Tongue (tissue), 2 donors: ENCODE data around the gene TEDC1. TPM values are rescaled to one million over a fixed set of nuclear protein-coding genes. Genes with fewer than 3 reads are reported as not detected.

ENCODE experiments used
- DNase-seq: peaks from one replicate; pipeline ENCODE4 v3.0.0-alpha.2; 2015
- total RNA-seq: library from RNA; depleted of rRNA; stranded (reverse); fragments of >200 nt; gene quantifications from one replicate; pipeline ENCODE4 v1.2.3, GENCODE V29; 2014

Gene TEDC1
- total RNA-seq, 1 donor from 2014 or later = 6.4 TPM

- DNase-seq = peak; percentile 39
Observed at GRCh38 chr14:105525861-105526775, 35.1 kb downstream of the TEDC1 start, which contains the start of gene TMEM121. Gene TMEM121 (plus strand): TSS chr14:105526583. CDS start chr14:105528835, 2,252 bp downstream.

DNA sequence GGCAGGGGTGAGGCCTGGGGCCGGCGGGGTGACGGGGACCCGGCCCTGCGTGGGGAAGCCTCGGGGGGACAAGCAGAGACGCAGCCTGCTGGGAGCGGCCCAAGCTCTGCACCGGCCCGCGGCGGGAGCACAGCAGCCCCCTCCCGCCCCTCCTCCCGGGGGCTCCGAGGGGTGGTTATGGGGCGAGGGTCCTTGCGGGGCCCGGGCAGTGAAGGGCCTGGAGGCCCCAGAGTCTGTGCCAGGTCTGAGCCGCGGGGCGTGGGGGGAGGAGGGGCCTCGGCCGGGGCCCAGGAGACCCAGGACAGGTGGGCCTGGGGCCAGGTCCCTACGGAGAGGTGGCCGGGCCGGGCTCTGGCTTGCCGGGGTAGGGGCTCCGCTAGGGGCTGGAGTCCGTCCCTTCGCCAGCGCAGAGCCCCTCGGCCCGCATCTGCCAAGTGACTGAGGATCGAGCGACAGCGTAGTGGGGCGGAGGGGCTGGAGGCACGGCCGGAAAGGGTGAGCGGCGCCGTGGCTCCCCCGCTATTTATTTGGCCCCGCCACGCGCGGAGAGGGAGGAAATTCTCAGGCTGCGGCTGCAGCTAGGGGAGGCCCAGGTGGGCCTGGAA is 35.8 kb downstream of the TEDC1 start:
- no peak for DNase-seq

- DNase-seq = no peak
Observed at GRCh38 chr14:105527381-105527825, 36.4 kb downstream of the TEDC1 start.

- peak; percentile 88 for DNase-seq
Observed at GRCh38 chr14:105527826-105528585, 37.0 kb downstream of the TEDC1 start.

DNA sequence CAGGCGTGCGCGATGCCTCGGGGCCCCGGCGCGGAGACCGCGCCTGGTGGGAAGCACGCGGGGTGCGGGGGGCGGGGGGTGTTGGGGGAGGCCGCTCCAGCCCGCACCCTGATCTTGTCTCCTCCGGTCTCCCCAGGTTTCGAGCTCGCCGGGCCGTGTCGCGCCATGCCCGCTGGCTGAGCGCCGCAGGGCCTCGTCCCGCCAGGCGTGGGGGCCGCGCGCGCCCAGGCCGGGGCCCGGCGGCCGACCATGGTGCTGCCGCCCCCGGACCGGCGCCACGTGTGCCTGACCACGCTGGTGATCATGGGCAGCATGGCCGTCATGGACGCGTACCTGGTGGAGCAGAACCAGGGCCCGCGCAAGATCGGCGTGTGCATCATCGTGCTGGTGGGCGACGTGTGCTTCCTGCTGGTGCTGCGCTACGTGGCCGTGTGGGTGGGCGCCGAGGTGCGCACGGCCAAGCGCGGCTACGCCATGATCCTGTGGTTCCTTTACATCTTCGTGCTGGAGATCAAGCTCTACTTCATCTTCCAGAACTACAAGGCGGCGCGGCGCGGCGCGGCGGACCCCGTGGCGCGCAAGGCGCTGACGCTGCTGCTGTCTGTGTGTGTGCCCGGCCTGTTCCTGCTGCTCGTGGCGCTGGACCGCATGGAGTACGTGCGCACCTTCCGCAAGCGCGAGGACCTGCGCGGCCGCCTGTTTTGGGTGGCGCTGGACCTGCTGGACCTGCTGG is 37.7 kb downstream of the TEDC1 start:
- DNase-seq = no peak

DNA sequence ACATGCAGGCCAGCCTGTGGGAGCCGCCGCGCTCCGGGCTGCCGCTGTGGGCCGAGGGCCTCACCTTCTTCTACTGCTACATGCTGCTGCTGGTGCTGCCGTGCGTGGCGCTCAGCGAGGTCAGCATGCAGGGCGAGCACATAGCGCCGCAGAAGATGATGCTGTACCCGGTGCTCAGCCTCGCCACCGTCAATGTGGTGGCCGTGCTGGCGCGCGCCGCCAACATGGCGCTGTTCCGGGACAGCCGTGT is 38.2 kb downstream of the TEDC1 start:
- no peak for DNase-seq

- DNase-seq = peak; percentile 22
Observed at GRCh38 chr14:105529569-105530284, 38.7 kb downstream of the TEDC1 start.

DNA sequence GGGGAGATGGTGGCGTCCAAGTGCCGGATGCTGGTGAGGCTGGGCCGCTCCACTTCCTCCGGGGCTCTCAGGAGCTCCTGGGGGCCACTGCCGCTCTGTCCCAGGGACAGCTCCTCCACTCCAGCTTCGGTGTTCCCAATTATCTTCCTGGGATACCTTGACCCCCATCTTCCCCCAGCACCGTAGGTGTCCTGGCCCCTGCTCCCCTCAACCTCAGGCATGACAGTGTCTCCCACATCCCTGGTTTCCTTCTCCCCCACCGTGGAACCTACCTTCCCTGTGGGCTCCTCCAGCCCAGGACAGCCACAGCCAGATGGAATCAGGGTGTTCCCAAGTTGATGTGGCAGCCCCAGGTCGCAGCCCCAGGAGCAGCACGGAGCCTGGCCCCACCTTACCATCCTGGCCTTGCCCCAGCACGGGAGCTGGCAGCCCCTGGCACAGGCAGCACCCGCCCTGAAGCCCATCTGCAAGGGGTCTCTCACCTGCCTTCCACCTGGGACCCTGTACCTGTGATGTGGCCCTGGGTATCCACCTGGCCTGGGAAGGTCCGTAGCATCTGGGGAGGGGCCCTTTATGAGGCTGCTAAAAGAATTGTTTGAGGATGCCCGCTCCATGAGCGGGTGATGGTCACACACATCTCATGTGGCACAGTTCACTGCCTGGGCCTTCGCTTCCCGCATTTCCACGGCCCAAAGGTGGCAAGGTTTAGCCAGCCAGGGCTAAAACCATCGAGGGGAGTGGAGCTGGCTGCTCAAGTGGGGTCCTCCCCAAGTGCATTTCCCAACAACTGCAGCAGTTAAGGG is 39.4 kb downstream of the TEDC1 start:
- no peak for DNase-seq

DNA sequence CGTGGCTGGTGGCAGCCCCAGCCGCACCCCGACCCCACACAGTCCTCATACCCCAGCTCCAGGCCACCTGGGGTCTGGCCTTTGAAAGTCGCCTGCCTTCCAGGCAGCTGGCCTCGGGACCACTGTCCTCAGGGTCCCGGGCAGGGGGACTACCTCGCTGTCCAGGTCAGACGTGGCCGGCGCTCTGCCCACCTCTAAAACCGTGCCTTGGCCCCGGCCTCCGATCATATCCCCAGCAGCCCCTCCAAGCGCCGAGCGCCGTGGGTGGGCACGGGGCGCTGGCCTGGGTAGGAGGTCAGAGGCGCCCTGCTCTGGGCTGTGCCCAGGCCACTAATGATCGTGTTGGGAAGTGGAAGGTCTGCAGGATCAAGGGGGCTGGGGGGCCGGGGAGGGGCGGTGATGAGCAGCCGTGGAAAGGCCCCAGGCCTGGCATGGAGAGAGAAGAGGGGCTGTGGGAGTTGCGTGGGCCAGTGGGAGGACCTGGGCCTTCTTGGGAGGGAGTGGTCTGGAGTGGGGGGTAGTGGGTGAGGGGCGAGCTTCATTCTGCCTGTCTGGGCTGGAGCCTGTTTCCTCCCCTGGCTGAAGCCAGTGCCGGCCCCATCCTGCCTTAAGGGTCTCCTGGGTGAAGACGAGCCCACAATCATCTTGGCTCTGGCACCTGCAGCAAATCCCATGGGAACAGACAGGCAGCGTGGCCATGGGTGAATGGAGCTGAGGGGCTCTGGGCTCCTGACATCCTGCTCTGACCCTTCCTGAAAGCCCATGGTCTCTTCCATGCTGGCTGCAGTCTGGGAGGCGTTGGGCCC is 40.2 kb downstream of the TEDC1 start:
- no peak for DNase-seq

- no peak for DNase-seq
Observed at GRCh38 chr14:105531894-105532623, 41.0 kb downstream of the TEDC1 start.

- peak; percentile 25 for DNase-seq
Observed at GRCh38 chr14:105532735-105533141, 41.7 kb downstream of the TEDC1 start.

- DNase-seq = no peak
Observed at GRCh38 chr14:105533391-105533790, 42.3 kb downstream of the TEDC1 start.

DNA sequence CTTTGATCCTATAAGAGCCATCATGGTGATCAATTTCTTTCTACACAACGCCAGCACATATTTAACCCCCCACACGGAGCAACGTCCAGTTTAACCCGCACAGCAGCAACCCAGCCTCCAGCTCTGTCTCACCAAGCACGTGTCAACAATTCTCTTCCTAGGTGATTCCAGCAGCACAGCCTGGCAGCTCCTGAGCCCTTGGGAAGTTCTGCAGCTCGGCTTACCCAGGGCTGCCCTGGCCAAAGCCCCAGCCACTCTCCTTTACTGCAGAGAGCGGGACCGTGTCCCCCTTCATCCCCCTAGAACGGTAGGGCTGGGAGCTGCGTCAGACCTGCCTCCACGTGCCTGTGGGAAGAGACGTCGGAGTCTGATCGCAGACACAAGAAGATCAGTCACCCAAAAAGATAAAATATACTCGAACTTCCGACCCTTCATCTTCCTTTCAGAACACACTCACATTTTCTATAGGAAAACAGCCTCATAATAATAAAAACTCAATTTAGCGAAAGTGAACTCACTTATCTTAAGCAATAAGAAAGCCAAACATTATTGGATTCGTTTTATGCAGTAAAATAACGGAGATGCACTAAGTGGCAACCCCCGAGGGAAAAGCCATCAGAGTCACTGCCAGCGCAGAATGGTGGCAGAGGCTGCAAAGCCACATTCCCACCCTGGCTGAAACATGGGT is 42.9 kb downstream of the TEDC1 start:
- no peak for DNase-seq

DNA sequence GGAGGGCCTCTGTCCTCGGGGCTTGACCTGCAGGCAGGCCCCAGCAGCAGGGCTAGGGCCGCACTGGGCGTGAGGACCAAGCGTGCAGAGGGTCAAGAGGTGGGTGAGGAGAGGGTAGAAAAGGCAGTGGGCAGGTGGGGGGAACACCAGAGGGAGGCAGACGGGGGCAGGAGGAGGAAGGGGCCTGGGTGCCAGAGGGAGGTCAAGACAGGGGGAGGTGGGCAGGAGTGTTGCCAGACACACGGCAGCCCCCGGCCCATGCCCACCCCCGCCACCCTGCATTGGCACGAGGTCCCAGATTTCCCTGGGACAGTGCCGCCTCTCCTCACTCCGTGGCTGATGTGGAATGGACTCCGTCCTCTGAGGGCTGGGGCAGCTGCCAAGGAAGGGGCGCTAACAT is 43.5 kb downstream of the TEDC1 start:
- DNase-seq = no peak

- DNase-seq = no peak
Observed at GRCh38 chr14:105536051-105536450, 45.0 kb downstream of the TEDC1 start.

DNA sequence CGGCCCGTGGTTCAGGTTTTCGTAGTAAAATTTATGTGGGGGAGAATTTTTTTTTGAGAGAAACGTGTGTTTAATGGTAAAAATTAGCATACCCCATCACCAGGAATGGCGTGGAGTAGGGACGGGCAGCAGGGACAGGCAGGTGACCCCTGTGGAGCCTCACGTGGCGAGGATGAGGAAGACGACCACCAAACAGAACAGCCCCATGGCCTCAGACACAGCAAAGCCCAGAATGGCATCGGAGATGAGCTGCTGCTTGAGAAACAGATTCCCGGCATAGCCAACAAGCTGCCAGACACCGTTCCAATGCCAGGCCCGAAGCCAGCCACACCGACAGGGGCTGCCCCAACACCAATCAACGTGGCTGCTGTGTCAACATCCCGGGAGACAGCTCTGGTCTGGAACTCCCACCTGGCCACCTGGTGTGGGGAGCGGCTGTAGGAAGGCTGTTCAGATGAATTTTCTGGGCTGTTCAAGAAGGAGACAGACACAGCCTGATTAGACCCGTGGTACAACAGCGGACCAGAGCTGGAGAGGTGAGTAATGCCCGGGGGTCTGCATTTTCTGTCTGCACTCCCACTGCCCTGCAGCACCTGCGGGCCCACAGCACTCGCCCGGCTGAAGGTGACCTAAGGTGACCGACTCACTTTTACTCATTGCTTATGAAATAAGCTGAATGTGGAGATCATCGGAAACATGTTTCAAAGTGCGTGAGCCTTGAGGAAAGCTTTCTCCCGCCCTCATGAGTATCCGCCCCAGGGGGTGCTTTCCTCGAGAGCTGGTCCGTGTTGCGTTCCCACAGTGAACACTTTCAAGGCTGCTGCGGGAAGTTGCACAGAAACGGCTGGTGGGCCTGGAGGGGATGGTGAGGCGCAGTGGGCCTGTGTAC is 45.9 kb downstream of the TEDC1 start:
- DNase-seq = no peak
